Spleen (tissue), 11 donors: ENCODE measurements around the gene GPAM. TPM values are rescaled to one million over a fixed set of nuclear protein-coding genes. Genes with fewer than 3 reads are reported as not detected.

ENCODE experiments used
- DNase-seq: peaks from one replicate; pipeline ENCODE4 v3.0.0-alpha.2; 2020
- H3K27ac ChIP-seq, 8 donors: fragments of 200-600 bp; sonication (generic) in 7 of 8; 1 replicate in 4 of 8; 2 replicates in 4 of 8; pipeline versions ENCODE4 v1.5.0 to v1.8.0; 2016 to 2021; ENCODE audit warnings: inconsistent platforms in 4 of 8, mild to moderate bottlenecking in 4 of 8, moderate library complexity in 1 of 8
- H3K27me3 ChIP-seq, 7 donors: fragments of 200-600 bp; sonication (generic) in 6 of 7; replicated peaks in 1 of 7; 1 replicate in 4 of 7; 2 replicates in 3 of 7; pipeline versions ENCODE4 v1.5.0 to v1.8.0; 2016 to 2021; ENCODE audit warnings: inconsistent platforms in 3 of 7, mild to moderate bottlenecking in 1 of 7
- H3K36me3 ChIP-seq, 6 donors: fragments of 200-600 bp; sonication (generic) in 5 of 6; 1 replicate in 4 of 6; 2 replicates in 2 of 6; pipeline versions ENCODE4 v1.5.0 to v1.8.0; 2016 to 2021; ENCODE audit warnings: inconsistent platforms in 2 of 6
- H3K4me1 ChIP-seq, 6 donors: fragments of 200-600 bp; sonication (generic) in 5 of 6; 1 replicate in 3 of 6; 2 replicates in 3 of 6; pipeline versions ENCODE4 v1.5.0 to v1.8.0; 2016 to 2021; ENCODE audit warnings: inconsistent platforms in 3 of 6
- H3K4me3 ChIP-seq, 8 donors: fragments of 200-600 bp; sonication (generic) in 7 of 8; 1 replicate in 4 of 8; 2 replicates in 4 of 8; pipeline versions ENCODE4 v1.5.0 to v1.8.0; 2016 to 2021; ENCODE audit warnings: inconsistent platforms in 4 of 8, mild to moderate bottlenecking in 4 of 8, moderate library complexity in 2 of 8
- H3K9me3 ChIP-seq, 8 donors: fragments of 200-600 bp; sonication (generic) in 7 of 8; 1 replicate in 4 of 8; 2 replicates in 4 of 8; pipeline versions ENCODE4 v1.5.0 to v1.8.0; 2016 to 2021; ENCODE audit warnings: inconsistent platforms in 4 of 8
- CTCF ChIP-seq, 11 experiments: fragments of 200-600 bp in 7 of 11; fragments of 450-650 bp in 4 of 11; sonication (generic) in 4 of 11; IDR thresholded peaks in 8 of 11; conservative IDR thresholded peaks in 3 of 11; 1 replicate in 7 of 11; 2 replicates in 4 of 11; pipeline versions ENCODE4 v1.4.0 to v1.8.0; 2016 to 2021; ENCODE audit warnings: antibody characterized with exemption in 11 of 11, inconsistent platforms in 4 of 11, mild to moderate bottlenecking in 1 of 11
- POLR2A ChIP-seq, 3 donors: fragments of 450-650 bp; IDR thresholded peaks; one replicate each; pipeline ENCODE4 v1.5.1; 2017; ENCODE audit warnings: antibody characterized with exemption in 3 of 3, mild to moderate bottlenecking in 1 of 3
- POLR2AphosphoS5 ChIP-seq, 3 donors: sonication (generic); formaldehyde crosslinking; IDR thresholded peaks; one replicate each; pipeline ENCODE4 v1.5.1; 2017; ENCODE audit warnings: antibody characterized with exemption in 3 of 3
- WGBS, 5 donors: extraction: QIAGEN DNeasy Blood & Tissue Kit in 3 of 5; methylation state at CpG; one replicate each; pipeline versions ENCODE4 v1.1.5 to v1.1.7; 2013 to 2018; 5-methylcytosine and 5-hydroxymethylcytosine counted together
- intact Hi-C: fragments of 100-400 bp; cut with DNase I; formaldehyde crosslinking; loops from one replicate; pipeline ENCODE4 v1.15.0; 2023; ENCODE audit warnings: low total_unique reads
- polyA plus RNA-seq, 3 donors: library from polyadenylated mRNA; stranded (reverse); fragments of 200-250 nt; gene quantifications; one replicate each; pipeline ENCODE4 v1.2.1, GENCODE V29; 2013
- total RNA-seq, 7 donors: library from RNA; depleted of rRNA in 3 of 7; stranded (reverse); fragments of >200 nt in 3 of 7; fragmentation: NEBNext Ultra II Directional in 4 of 7; extraction: Animal tissue kit (Norgen Biotek cat#: 25700) in 4 of 7; gene quantifications; one replicate each; pipeline versions ENCODE4 v1.1.0 to v1.2.1, GENCODE V29; 2016 to 2021
- donor health status: healthy with polysubstance abuse.
- donor health status: DM: no; HTN: no; CAD: no; lungs with moderate emphysema.
- donor health status: DM: no; HTN: no; CAD: no.
- donor health status: Bipolar disorder and iron deficiency.
- donor health status: healthy.
- donor health status: DM: no; HTN: no; CAD: no.
- donor health status: DM: yes; HTN: yes; CAD: no.

GPAM gene
- total and polyA plus RNA-seq, 10 donors, result 2.6 to 15.0 (median 6.5) TPM

GRCh38 chr10:112227331-112227987, 43.9 kb upstream of the GPAM start:
- Histone ChIP-seq H3K36me3 (no peaks in the 10 kb centered on the region), H3K4me1 (peaks cover 0 to 16% (median 0%) of the 10 kb centered on the region in 6 donors), H3K9me3 (no peaks in the 10 kb centered on the region), H3K27me3 (peaks cover 0 to 12% (median 0%) of the 10 kb centered on the region in 7 donors), H3K4me3 (no peak overlapping the region), H3K27ac (no peak overlapping the region)
- 34 to 71% (median 52%) methylated on average over 6 of the region's 6 CpGs for WGBS, 5 donors
- DNase-seq, result no peak
- TF ChIP-seq POLR2A (IDR thresholded peaks at IDR 0.05), result no peak
- no peak for TF ChIP-seq POLR2AphosphoS5 (IDR thresholded peaks at IDR 0.05)
- TF ChIP-seq CTCF (IDR thresholded peaks at IDR 0.05 in 8 of 11, conservative IDR thresholded peaks at IDR 0.05 in 3 of 11), result no peak
- intact Hi-C loops, result no loop called here

- no peaks in the 10 kb centered on the region for H3K36me3 ChIP-seq
- no peak overlapping the region for H3K27ac ChIP-seq
- H3K27me3 ChIP-seq, result peaks cover 0 to 12% (median 0%) of the 10 kb centered on the region in 7 donors
- no peaks in the 10 kb centered on the region for H3K9me3 ChIP-seq
- peaks cover 0 to 8% (median 0%) of the 10 kb centered on the region in 6 donors for H3K4me1 ChIP-seq
- H3K4me3 ChIP-seq, result no peak overlapping the region
- intact Hi-C loops, result no loop called here
- WGBS, 5 donors, result 74 to 82% (median 77%) methylated on average over 9 of the region's 9 CpGs
- TF ChIP-seq POLR2A (IDR thresholded peaks at IDR 0.05) (no peak), POLR2AphosphoS5 (IDR thresholded peaks at IDR 0.05) (no peak), CTCF (IDR thresholded peaks at IDR 0.05 in 8 of 11, conservative IDR thresholded peaks at IDR 0.05 in 3 of 11) (no peak)
- DNase-seq, result no peak
Measured at GRCh38 chr10:112226439-112227248, 43.1 kb upstream of the GPAM start.

GRCh38 chr10:112225771-112226438, 42.3 kb upstream of the GPAM start:
- 88 to 96% (median 93%) methylated on average over 4 of the region's 4 CpGs for WGBS, 5 donors
- no peak for DNase-seq
- H3K36me3 ChIP-seq, result no peaks in the 10 kb centered on the region
- peaks cover 0 to under 1% (median 0%) of the 10 kb centered on the region in 6 donors for H3K4me1 ChIP-seq
- TF ChIP-seq POLR2A (IDR thresholded peaks at IDR 0.05) (no peak), CTCF (IDR thresholded peaks at IDR 0.05 in 8 of 11, conservative IDR thresholded peaks at IDR 0.05 in 3 of 11) (no peak), POLR2AphosphoS5 (IDR thresholded peaks at IDR 0.05) (no peak)
- H3K4me3 ChIP-seq, result no peak overlapping the region
- intact Hi-C loops, result no loop called here
- H3K9me3 ChIP-seq, result no peaks in the 10 kb centered on the region
- no peak overlapping the region for H3K27ac ChIP-seq
- peaks cover 0 to 12% (median 0%) of the 10 kb centered on the region in 7 donors for H3K27me3 ChIP-seq
